Lower leg skin (tissue), 3 donors: Measurements from ENCODE around the gene ETNK2.

Source experiments
- POLR2A ChIP-seq, 2 donors: fragments of 450-650 bp; IDR thresholded peaks; one replicate each; pipeline ENCODE4 v1.6.1; 2016 to 2017; ENCODE audit warnings: antibody characterized with exemption in 2 of 2, mild to moderate bottlenecking in 1 of 2, moderate library complexity in 1 of 2
- TF ChIP-seq, protein P1 (sequence below), 3 donors: fragments of 450-650 bp; IDR thresholded peaks; one replicate each; pipeline ENCODE4 v1.5.1; 2016; ENCODE audit warnings: antibody characterized with exemption in 3 of 3, mild to moderate bottlenecking in 3 of 3, moderate library complexity in 2 of 3

DNA sequence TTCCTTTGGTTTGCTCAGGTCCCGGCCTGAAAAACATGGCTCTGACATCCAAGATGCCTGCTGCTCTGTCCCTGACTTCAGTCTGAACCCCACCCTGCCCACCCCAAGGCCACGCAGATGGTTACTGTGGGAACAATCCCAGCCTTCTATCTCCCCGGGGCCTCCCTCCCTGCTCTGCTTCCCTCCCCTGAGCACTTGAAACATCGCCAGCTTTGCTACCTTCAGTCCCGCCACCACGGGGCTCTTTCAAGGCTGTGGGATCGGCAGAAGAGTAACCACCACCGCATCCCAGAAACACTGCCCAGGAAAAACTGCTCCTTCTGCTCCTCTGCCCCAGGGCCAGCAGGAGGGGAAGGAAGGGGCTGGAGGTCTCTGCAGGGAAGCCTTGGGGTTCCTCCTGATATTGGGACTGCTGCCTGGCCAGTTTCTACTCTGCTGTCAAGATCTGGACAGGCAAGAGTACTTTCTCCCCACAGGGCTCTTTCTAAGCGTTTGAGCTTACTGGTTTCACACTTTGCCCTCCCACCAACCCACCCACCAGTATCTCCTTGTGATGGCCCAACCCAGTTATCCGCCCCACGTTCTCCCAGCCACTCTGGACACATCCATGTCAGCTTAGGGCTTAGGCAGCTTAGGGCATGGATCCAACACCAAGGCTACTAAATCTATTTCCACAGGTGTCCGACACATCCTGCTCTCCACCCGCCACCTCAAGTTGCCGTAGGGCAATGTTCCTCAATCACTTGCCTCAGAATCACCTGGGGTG is 8.4 kb downstream of the ETNK2 start:
- TF ChIP-seq, protein P1, sequence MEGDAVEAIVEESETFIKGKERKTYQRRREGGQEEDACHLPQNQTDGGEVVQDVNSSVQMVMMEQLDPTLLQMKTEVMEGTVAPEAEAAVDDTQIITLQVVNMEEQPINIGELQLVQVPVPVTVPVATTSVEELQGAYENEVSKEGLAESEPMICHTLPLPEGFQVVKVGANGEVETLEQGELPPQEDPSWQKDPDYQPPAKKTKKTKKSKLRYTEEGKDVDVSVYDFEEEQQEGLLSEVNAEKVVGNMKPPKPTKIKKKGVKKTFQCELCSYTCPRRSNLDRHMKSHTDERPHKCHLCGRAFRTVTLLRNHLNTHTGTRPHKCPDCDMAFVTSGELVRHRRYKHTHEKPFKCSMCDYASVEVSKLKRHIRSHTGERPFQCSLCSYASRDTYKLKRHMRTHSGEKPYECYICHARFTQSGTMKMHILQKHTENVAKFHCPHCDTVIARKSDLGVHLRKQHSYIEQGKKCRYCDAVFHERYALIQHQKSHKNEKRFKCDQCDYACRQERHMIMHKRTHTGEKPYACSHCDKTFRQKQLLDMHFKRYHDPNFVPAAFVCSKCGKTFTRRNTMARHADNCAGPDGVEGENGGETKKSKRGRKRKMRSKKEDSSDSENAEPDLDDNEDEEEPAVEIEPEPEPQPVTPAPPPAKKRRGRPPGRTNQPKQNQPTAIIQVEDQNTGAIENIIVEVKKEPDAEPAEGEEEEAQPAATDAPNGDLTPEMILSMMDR (IDR thresholded peaks at IDR 0.05): no peak
- TF ChIP-seq POLR2A (IDR thresholded peaks at IDR 0.05): no peak
